Activated effector memory CD4-positive, alpha-beta T cell treated with Interleukin-2 at 50 U/mL for 16 hours (primary cell): ENCODE results near the gene TBC1D22A.

Experiments
- DNase-seq: peaks from one replicate; pipeline ENCODE4 v3.0.0-alpha.2; 2020

Gene TBC1D22A

GRCh38 chr22:47200273-47201051 lies 438.0 kb downstream of the TBC1D22A start:
- no peak for DNase-seq

- DNase-seq = no peak
Measured at GRCh38 chr22:47201186-47201995, 438.9 kb downstream of the TBC1D22A start.

GRCh38 chr22:47201996-47202818 lies 439.8 kb downstream of the TBC1D22A start:
- DNase-seq = no peak

GRCh38 chr22:47202819-47203553 lies 440.5 kb downstream of the TBC1D22A start:
- no peak for DNase-seq

- no peak for DNase-seq
Measured at GRCh38 chr22:47203554-47203991, 441.1 kb downstream of the TBC1D22A start.

GRCh38 chr22:47204002-47204979 lies 441.8 kb downstream of the TBC1D22A start:
- no peak for DNase-seq

- DNase-seq = no peak
Measured at GRCh38 chr22:47205081-47205491, 442.6 kb downstream of the TBC1D22A start.

GRCh38 chr22:47205554-47205953 lies 443.1 kb downstream of the TBC1D22A start:
- DNase-seq = no peak

- DNase-seq = no peak
Measured at GRCh38 chr22:47206164-47206563, 443.7 kb downstream of the TBC1D22A start.

GRCh38 chr22:47206666-47207218 lies 444.3 kb downstream of the TBC1D22A start:
- no peak for DNase-seq

- DNase-seq = no peak
Measured at GRCh38 chr22:47207387-47207786, 444.9 kb downstream of the TBC1D22A start.

GRCh38 chr22:47207846-47208554 lies 445.6 kb downstream of the TBC1D22A start:
- no peak for DNase-seq

- DNase-seq = no peak
Measured at GRCh38 chr22:47208630-47209029, 446.2 kb downstream of the TBC1D22A start.

GRCh38 chr22:47209040-47209514 lies 446.6 kb downstream of the TBC1D22A start:
- DNase-seq = no peak

GRCh38 chr22:47209547-47210023 lies 447.1 kb downstream of the TBC1D22A start:
- no peak for DNase-seq

GRCh38 chr22:47210112-47210657 lies 447.7 kb downstream of the TBC1D22A start:
- no peak for DNase-seq

GRCh38 chr22:47210686-47211085 lies 448.2 kb downstream of the TBC1D22A start:
- no peak for DNase-seq

- DNase-seq = peak; percentile 11
Measured at GRCh38 chr22:47213571-47214230, 451.3 kb downstream of the TBC1D22A start.

- DNase-seq = no peak
Measured at GRCh38 chr22:47215851-47216250, 453.4 kb downstream of the TBC1D22A start.
